HS-27A (cell line): ENCODE data around the gene CIB2.
A peak's percentile ranks its signal among the peaks of the same experiment; 100 is the strongest.

Source experiments
- DNase-seq: peaks from one replicate; pipeline ENCODE4 v3.0.0-alpha.2; 2012; ENCODE audit warnings: low read depth, missing footprints

CIB2 gene

GRCh38 chr15:78083687-78084448 lies 47.4 kb downstream of the CIB2 start:
- DNase-seq, result no peak

- DNase-seq, result no peak
Measured at GRCh38 chr15:78083186-78083585, 48.1 kb downstream of the CIB2 start.

GRCh38 chr15:78082743-78083110 lies 48.5 kb downstream of the CIB2 start:
- DNase-seq, result no peak

DNA sequence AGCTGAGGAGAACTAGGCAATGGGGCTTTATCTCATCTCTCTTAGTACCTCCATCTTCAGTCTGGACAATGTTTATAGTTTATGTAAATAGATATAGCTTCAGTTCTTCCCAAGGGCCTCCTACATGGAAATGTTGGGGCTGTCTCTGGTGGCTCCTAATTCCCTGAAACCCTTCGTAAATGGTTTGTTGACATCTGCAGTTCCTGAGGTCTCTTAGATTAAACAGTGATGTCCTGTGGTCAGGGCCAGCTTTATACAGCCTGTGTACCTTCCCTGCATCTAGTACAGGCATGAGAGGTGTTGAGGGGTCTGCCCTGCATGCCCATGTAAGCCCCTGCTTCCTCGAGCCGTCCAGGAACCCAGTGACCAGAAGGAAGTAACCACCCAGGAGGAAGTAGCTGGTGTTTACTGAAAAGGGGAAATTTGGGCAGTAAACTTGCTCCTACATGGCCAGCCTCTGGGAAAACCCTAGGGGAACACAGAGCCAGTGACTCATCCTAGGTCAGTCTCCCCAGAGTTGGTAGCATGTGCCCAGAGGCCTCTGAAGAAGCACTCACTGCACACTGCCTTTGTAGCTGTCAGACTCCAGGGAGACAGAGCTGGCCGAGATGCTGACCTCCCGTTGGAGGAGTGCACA lies 49.0 kb downstream of the CIB2 start:
- no peak for DNase-seq

DNA sequence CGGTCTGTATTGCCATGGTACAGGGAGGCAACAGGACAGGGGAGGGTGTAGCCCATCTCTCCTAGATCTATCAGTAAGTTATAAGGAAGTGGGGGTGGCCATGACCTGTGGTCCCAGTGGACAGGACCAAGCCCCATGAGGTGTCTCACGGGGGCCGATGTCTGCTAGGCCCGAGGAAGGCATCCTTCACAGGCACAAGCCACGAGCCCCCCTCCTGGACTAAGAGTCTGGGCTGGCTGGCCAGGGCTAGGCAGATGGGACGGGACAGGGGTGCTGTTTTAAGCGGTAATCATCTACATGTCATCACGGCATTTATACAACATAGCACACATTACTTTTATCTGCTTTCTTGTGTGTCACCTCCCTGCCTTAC lies 51.2 kb downstream of the CIB2 start:
- DNase-seq, result no peak

DNA sequence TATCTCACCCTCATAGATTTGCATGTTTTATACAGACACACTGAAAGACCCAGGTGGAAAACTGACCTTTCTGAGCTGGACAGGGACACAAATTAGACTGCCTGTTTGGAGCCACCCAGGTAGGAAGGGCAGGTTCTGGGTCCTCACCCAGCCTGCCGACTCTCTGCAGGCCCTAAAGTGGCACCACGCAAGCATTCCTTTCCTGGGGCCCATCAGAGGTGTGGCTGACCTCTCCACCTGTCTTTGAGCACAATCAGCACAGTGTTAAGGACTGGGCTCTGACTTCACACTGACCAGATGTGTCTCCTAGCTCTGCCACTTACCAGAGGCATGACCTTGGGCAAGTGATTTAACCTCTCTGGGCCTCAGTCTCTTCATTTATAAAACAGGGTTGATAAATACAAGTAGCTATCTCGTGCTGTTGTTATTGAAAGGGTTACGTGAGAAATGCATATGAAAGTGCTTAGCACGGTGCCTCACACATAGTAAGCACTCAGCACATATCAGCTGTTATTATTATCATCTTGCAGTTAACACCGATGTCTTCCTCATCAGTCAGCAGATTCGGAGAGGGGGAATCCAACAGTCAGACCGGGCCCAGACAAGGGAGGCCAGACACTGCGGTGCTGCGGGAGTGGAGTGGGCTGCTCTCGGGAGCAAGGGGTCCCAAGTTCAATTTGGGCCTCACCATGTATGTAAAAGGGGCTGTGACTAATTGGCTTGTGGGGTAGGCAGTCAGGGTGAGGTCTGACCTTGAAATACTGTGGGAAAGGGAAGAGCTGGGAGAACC lies 51.8 kb downstream of the CIB2 start:
- no peak for DNase-seq

DNA sequence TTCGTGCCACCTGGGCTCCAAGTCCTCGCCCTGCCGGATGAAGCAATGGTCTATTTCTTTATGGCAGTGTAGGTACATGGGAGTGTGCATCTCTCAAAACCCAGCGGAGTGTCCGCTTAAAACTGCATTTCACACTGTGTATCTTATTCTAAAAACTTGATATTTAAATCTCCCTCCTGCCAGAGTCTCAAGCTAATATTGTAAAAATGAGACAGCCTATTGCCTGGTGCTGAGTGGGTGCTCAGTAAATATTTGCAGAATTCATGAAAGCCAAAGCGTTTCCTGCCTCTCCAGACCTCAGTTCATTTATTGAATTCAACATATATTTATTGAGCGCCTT lies 53.4 kb downstream of the CIB2 start:
- DNase-seq, result no peak

DNA sequence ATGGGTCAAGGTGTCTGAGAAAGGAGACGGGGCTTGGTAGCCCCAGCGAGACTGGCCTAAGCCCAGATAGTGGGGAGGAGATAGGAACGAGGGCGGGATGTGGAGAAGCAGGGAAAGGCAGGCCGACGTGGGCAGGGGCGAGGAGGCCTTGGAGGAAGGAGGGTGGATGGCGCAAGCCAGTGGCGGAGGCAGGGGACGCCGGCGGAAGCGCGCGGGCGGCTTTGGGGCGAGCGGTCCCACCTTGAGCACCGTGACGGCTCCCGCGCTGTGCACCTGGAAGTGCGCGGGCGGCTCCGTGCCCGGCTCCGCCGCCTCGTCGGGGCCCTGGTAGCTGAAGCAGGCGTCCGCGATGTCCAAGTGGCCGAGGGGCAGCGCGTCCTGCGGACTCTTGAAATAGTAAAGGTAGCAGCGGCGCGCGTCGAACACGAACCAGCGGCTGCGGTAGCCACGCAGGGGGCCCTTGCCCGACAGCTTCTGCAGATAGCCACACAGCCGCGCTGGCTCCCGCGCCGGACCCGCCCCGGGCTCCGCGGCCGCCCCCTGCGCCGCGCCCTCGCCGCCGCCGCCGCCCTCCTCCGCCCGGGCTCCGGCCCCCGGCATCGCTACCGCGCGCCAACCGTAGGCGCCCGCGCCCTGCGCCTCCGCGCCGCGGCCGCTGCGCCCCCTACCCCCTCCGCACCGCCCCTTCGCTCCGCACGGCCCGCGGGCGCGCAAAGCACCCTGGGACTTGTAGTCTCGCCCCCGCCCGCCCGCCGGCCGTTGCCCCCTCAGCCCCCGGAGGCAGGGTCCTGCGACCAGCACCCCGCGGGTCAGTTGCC lies 54.0 kb downstream of the CIB2 start, which contains the start of gene TBC1D2B:
Gene TBC1D2B (minus strand): TSS at position 659 of the 818 bp plus-strand sequence. CDS start 59 bp downstream, at position 600.
- no peak for DNase-seq

DNA sequence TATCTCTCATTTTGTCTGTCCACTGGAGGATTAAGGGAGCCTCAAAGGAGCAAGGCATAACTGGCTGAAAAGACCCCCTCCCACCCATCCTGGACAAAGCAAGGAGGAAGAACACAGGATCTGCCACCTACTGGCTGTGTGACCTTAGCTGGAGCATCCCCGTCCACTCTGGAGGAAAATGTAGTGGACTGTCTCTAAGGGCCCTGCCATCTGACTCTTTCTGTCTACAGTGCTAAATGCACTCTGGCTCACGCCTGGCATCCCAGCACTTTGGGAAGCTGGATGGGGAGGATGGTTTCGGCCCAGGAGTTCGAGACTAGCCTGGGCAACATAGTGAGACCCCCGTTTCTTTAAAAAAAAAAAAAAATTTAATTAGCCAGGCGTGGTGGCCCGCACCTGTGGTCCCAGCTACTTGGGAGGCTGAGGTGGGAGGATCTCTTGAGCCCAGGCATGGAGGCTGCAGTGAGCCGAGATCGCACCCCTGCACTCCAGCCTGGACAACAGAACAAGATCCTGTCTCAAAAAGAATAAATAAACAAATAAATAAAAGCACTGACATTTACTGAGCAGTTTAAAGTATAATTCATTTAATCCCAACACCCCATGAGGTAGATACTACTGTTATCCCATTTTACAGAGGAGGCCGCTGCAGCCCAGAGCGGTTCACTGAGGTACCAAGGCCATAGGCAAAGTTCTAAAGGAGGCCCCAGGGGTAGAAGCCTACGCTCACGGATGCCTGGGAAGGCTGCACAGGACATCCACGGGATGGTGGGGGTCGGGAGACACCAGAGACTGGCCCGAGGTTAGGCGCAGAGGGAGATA lies 54.8 kb downstream of the CIB2 start:
- no peak for DNase-seq

GRCh38 chr15:78075490-78076230 lies 55.6 kb downstream of the CIB2 start:
- DNase-seq, result peak; percentile 92

DNA sequence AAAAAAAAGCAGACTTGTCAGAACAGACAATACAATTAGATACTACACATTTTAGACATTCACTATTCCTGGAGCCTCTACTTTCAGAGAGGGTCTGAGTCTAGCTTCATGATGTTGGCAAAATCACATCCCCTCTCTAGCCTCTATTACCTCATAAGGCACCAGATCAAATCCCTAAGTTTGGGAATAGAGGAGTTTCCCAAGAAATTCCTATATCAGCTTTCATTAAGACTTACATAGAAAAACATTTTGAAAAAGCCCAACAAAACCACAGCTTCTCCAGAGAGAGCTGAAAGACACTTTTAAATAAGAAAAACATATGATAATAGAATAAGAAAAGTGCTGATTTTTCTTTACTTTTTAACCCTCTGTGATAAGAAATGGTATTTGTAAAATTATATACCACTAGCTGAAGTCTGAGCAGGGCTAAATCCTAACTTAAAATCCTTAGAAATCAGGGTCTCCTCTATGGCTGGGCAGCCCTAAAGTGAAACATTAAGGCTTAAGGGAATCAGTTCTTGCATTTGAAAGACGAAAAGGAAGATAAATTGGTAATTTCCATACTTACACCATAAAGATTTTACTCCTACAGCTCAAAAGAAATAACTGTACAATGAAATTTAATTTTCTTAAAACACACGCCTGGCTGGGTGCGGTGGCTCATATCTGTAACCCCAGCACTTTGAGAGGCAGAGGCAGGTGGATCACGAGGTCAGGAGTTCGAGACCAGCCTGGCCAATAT lies 58.0 kb downstream of the CIB2 start:
- no peak for DNase-seq

- DNase-seq, result no peak
Measured at GRCh38 chr15:78072080-78072892, 59.0 kb downstream of the CIB2 start.

DNA sequence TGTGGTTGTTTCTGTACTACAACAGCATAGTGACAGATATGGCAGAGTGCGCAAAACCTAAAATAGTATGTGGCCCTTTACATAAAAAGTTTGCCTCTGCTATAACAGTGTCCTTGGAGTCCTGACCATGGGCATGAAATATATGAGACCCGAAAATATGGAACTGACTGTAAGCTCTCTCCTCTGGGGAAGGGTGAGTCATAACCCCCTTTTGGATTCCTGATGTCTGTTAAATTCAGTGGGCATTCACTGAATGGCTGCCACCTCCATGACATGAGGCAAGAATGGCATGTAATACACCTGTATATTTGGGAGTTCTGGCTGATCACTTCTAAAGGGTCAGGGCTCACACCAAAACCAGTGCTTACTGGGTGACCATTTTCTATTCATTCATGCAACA lies 59.9 kb downstream of the CIB2 start:
- DNase-seq, result no peak

DNA sequence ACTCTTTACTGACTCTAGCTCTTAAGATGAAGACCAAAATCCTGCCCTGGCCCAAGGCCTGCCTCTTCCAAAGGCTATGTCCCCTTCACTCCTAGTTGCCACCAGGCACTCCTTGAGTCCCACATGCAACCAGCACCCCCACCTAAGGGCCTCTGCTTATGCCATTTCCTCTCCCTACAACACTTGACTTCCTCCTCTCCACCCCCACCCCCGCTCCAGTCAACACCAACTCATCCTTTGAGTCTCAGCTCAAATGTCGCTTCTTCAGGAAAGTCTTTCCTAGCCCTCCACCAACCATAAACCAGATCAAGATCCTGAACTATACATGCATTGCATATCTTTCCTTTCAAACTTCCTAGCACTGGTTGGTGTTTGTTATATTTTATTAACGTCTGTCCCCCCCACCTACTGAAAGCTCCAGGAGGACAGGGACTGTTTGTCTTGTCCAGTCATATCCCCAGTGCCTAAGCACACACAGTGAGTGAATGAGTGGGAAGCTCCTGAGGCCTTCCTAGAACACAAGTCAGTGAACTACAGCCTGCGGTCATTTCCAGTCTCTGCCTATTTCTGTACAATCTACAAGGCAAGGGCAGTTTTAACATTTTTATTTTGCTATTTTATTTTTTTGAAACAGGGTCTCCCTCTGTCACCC lies 61.1 kb downstream of the CIB2 start:
- DNase-seq, result no peak

- DNase-seq, result no peak
Measured at GRCh38 chr15:78069462-78070029, 61.7 kb downstream of the CIB2 start.

GRCh38 chr15:78069052-78069414 lies 62.2 kb downstream of the CIB2 start:
- no peak for DNase-seq

DNA sequence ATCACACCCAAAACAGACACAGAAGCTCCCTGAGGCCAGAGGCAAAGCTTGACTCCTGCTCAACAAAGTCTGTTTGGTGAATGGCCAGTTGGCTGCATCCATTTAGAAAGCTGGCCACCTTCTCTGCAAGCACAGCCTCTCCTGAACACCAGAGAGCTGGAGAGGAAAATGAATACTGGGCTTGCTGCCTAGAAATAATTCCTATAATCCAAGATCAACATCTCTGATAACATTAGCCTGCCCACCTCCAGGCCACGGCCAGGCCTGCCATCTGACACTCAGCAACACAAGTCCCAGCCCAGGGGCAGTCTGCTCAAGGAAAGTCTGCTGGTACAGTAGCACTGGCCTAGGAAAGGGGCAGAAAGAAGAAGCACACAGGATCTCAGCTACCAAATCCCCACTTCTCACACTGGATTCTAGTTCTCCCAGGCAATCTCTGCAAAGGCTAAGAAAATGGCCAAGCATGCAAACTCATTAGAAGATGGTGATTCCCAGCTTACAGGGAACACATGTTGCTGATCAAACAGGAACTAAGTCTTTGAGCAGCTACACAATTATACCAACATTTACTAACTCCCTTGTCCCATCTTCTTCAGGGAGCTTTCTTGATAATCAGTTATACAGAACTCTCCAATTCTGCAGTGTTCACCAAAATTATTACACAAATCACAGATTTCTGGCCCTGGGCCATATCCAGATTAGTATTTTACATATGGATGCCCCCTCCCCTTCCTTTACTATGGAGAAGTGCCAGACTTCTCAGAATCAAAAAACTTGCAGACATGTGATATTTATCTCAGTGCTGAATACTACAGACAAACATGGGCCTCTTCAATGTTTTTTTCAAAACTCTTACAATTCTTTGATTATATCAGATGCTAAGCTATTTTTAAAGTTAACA lies 63.7 kb downstream of the CIB2 start:
- DNase-seq, result no peak
